HEK293 (cell line): ENCODE results near the gene CDKN2D.
A peak's percentile ranks its signal among the peaks of the same experiment; 100 is the strongest.

Experiments
- CTCF ChIA-PET: fragments of 350-600 bp; formaldehyde crosslinking; extraction: SDS; loops from one replicate; lab custom pipeline; 2021; ENCODE audit warnings: antibody characterized with exemption; lab: Yijun Ruan, JAX
- POLR2A ChIA-PET: fragments of 300-600 bp; formaldehyde crosslinking; extraction: SDS; loops from one replicate; lab custom pipeline; 2020; ENCODE audit warnings: antibody characterized with exemption, inconsistent platforms; lab: Yijun Ruan, JAX
- H3K27ac ChIP-seq: fragments of 200-500 bp; sonication (Bioruptor generic); 2 replicates; pipeline ENCODE4 v1.5.1; 2014; ENCODE audit warnings: low read depth, low read length, control low read depth, inconsistent platforms; ENCODE audit errors: extremely low read depth
- H3K36me3 ChIP-seq, 2 experiments: fragments of 200-500 bp in 1 of 2; sonication (Bioruptor generic) in 1 of 2; 1 replicate in 1 of 2; 2 replicates in 1 of 2; pipeline ENCODE4 v1.5.1; 2014 to 2017; ENCODE audit warnings: inconsistent platforms in 2 of 2, low read length in 2 of 2; ENCODE audit not compliant: control insufficient read depth in 2 of 2, insufficient read depth in 1 of 2
- H3K4me1 ChIP-seq: fragments of 200-500 bp; sonication (Bioruptor generic); 2 replicates; pipeline ENCODE4 v1.5.1; 2014; ENCODE audit warnings: mild to moderate bottlenecking, low read length, inconsistent platforms; ENCODE audit not compliant: control insufficient read depth, insufficient read depth
- H3K4me3 ChIP-seq: 2 replicates; pipeline ENCODE4 v1.5.1; 2011; ENCODE audit warnings: low read depth, mild to moderate bottlenecking, control low read depth, low read length, moderate library complexity
- H3K9me3 ChIP-seq: fragments of 200-500 bp; sonication (Bioruptor generic); 2 replicates; pipeline ENCODE4 v1.5.1; 2014; ENCODE audit warnings: low read depth, low read length, inconsistent platforms; ENCODE audit not compliant: control insufficient read depth, insufficient read depth
- GLI4 ChIP-seq: fragments of 450-650 bp; formaldehyde crosslinking; IDR thresholded peaks from 2 replicates; pipeline ENCODE4 v1.5.1; 2016; ENCODE audit warnings: missing biosample characterization, missing genetic modification characterization
- KLF7 ChIP-seq: fragments of 450-650 bp; formaldehyde crosslinking; IDR thresholded peaks from 2 replicates; pipeline ENCODE4 v1.5.1; 2016; ENCODE audit warnings: missing biosample characterization, missing genetic modification characterization, borderline replicate concordance
- KLF8 ChIP-seq: fragments of 450-650 bp; formaldehyde crosslinking; IDR thresholded peaks from 2 replicates; pipeline ENCODE4 v1.5.1; 2016; ENCODE audit warnings: missing biosample characterization, missing genetic modification characterization
- PRDM1 ChIP-seq: fragments of 450-650 bp; formaldehyde crosslinking; IDR thresholded peaks from 2 replicates; pipeline ENCODE4; 2016; ENCODE audit warnings: missing biosample characterization, missing genetic modification characterization
- YY1 ChIP-seq: fragments of 450-650 bp; formaldehyde crosslinking; IDR thresholded peaks from 2 replicates; pipeline ENCODE4 v1.5.1; 2018; ENCODE audit warnings: missing biosample characterization, missing genetic modification characterization
- ZBTB17 ChIP-seq: fragments of 450-650 bp; formaldehyde crosslinking; IDR thresholded peaks from 2 replicates; pipeline ENCODE4 v1.5.1; 2016; ENCODE audit warnings: missing biosample characterization, missing genetic modification characterization
- ZEB2 ChIP-seq: fragments of 450-650 bp; formaldehyde crosslinking; IDR thresholded peaks from 2 replicates; pipeline ENCODE4 v1.5.1; 2016; ENCODE audit warnings: missing biosample characterization, missing genetic modification characterization
- ZFHX2 ChIP-seq: fragments of 450-650 bp; formaldehyde crosslinking; conservative IDR thresholded peaks from 2 replicates; pipeline ENCODE4 v1.5.1; 2016; ENCODE audit warnings: missing biosample characterization, missing genetic modification characterization
- ZNF112 ChIP-seq: fragments of 450-650 bp; formaldehyde crosslinking; IDR thresholded peaks from 2 replicates; pipeline ENCODE4 v1.5.0; 2017; ENCODE audit warnings: missing biosample characterization, missing genetic modification characterization
- ZNF121 ChIP-seq: fragments of 450-650 bp; formaldehyde crosslinking; IDR thresholded peaks from 2 replicates; pipeline ENCODE4 v1.5.1; 2016; ENCODE audit warnings: missing biosample characterization, missing genetic modification characterization
- ZNF274 ChIP-seq, 2 experiments: fragments of 200-500 bp in 1 of 2; fragments of 450-650 bp in 1 of 2; sonication (Bioruptor generic) in 1 of 2; formaldehyde crosslinking in 1 of 2; IDR thresholded peaks; 2 replicates each; pipeline versions ENCODE4 v1.5.1 to v1.6.1; 2014 to 2016; ENCODE audit warnings: borderline replicate concordance in 1 of 2, inconsistent platforms in 1 of 2, low read length in 1 of 2, missing biosample characterization in 1 of 2, missing genetic modification characterization in 1 of 2
- ZNF404 ChIP-seq: fragments of 450-650 bp; formaldehyde crosslinking; IDR thresholded peaks from 2 replicates; pipeline ENCODE4 v1.5.1; 2017; ENCODE audit warnings: missing biosample characterization, missing genetic modification characterization
- ZNF473 ChIP-seq: fragments of 450-650 bp; formaldehyde crosslinking; IDR thresholded peaks from 2 replicates; pipeline ENCODE4 v1.5.1; 2017; ENCODE audit warnings: missing biosample characterization, missing genetic modification characterization
- ZNF513 ChIP-seq: fragments of 450-650 bp; IDR thresholded peaks from 2 replicates; pipeline ENCODE4 v1.5.1; 2018; ENCODE audit warnings: missing biosample characterization, missing genetic modification characterization
- ZNF518A ChIP-seq: fragments of 450-650 bp; formaldehyde crosslinking; conservative IDR thresholded peaks from 2 replicates; pipeline ENCODE4 v1.5.1; 2016; ENCODE audit warnings: low read depth, missing biosample characterization, missing genetic modification characterization
- ZNF548 ChIP-seq: fragments of 450-650 bp; formaldehyde crosslinking; IDR thresholded peaks from 2 replicates; pipeline ENCODE4 v1.5.1; 2016; ENCODE audit warnings: missing biosample characterization, missing genetic modification characterization
- ZNF585B ChIP-seq: fragments of 450-650 bp; formaldehyde crosslinking; IDR thresholded peaks from 2 replicates; pipeline ENCODE4 v1.5.1; 2016; ENCODE audit warnings: missing biosample characterization, missing genetic modification characterization
- ZNF600 ChIP-seq: fragments of 450-650 bp; formaldehyde crosslinking; IDR thresholded peaks from 2 replicates; pipeline ENCODE4 v1.5.1; 2016; ENCODE audit warnings: missing biosample characterization, missing genetic modification characterization
- ZNF660 ChIP-seq: fragments of 450-650 bp; IDR thresholded peaks from 2 replicates; pipeline ENCODE4 v1.5.1; 2018; ENCODE audit warnings: missing biosample characterization, mild to moderate bottlenecking, missing genetic modification characterization
- ZNF670 ChIP-seq: fragments of 450-650 bp; formaldehyde crosslinking; IDR thresholded peaks from 2 replicates; pipeline ENCODE4 v1.5.1; 2016; ENCODE audit warnings: missing biosample characterization, missing genetic modification characterization, low read depth
- ZNF677 ChIP-seq: fragments of 450-650 bp; IDR thresholded peaks from 2 replicates; pipeline ENCODE4 v1.5.0; 2018; ENCODE audit warnings: missing biosample characterization, mild to moderate bottlenecking, missing genetic modification characterization, moderate library complexity
- ZNF76 ChIP-seq: fragments of 450-650 bp; formaldehyde crosslinking; IDR thresholded peaks from 2 replicates; pipeline ENCODE4; 2016; ENCODE audit warnings: low read depth, missing biosample characterization, missing genetic modification characterization, borderline replicate concordance
- TF ChIP-seq, protein P1 (sequence below): fragments of 450-650 bp; formaldehyde crosslinking; IDR thresholded peaks from 2 replicates; pipeline ENCODE4 v1.5.1; 2016; ENCODE audit warnings: missing biosample characterization, missing genetic modification characterization
- TF ChIP-seq, protein P2 (sequence below): fragments of 450-650 bp; formaldehyde crosslinking; IDR thresholded peaks from 2 replicates; pipeline ENCODE4 v1.5.1; 2016; ENCODE audit warnings: missing biosample characterization, missing genetic modification characterization
- TF ChIP-seq, protein P3 (sequence below): fragments of 450-650 bp; formaldehyde crosslinking; IDR thresholded peaks from 2 replicates; pipeline ENCODE4 v1.5.1; 2017; ENCODE audit warnings: missing biosample characterization, missing genetic modification characterization

The CDKN2D gene

DNA sequence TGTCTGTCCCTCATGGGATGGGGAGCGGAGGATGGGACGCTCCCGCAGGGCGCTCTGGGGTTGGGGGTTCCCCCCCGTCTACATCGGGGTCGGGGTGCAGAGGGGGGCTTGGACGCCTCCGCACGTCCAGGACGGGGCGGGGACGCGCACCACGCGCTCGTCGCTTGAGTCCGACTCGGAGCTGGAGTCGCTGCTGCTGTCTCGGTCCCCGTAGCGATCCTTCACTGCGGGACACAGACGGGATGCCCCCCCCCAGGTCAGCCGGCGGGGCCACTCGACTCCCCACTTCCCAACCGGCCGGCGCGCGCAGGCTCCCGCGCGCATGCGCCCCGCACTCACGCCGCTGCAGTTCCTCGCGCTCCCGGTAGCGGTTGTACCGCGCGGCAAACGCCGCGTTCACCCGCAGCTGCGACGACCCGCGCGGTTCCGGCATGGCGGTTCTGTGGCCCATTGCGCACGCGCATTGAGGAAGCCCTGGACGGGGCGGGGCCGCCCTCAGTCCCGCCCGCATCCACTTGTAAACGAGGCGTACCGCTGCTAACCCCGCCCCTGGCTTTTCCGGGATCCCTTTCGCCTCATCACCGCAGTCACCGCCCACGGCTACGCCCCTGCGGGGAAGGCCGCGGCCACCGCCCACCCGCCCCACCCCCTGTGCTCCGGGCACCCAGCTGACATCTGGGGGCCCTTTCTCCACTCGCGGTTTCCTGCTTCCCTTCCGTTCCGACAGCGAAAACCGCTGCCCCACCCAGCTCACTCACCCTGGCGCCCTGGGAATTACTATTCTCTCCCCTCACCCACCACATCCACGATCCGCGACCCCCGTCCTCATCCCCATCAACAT, 3.0 kb downstream of the CDKN2D start, which contains the start of gene KRI1:
TSS of gene KRI1 (minus strand) at position 444 of the 841 bp plus-strand sequence. CDS start at position 433, 11 bp downstream.
- H3K4me1 ChIP-seq = peaks cover 13% of the 10 kb centered on the region
- peaks cover 15 to 24% of the 10 kb centered on the region in 2 experiments; a peak in 2 of 3 replicates for H3K36me3 ChIP-seq
- H3K27ac ChIP-seq = peak within 1 kb of the TSS; percentile 75; the same call in 1 of the 2 replicates
- ChIA-PET CTCF (interaction anchor here (0.8 to 1.1 kb wide), 5 partner anchors 15 to 299 kb away, joined by 3 to 5 read pairs (median 3); no protein-coding TSS in a partner anchor), POLR2A (interaction anchor here (0.6 to 1.4 kb wide), 5 partner anchors 10 to 67 kb away, joined by 3 to 5 read pairs (median 3); no protein-coding TSS in a partner anchor)
- no peaks in the 10 kb centered on the region for H3K9me3 ChIP-seq
- H3K4me3 ChIP-seq = peak within 1 kb of the TSS; percentile 92
- TF ChIP-seq, protein P1, sequence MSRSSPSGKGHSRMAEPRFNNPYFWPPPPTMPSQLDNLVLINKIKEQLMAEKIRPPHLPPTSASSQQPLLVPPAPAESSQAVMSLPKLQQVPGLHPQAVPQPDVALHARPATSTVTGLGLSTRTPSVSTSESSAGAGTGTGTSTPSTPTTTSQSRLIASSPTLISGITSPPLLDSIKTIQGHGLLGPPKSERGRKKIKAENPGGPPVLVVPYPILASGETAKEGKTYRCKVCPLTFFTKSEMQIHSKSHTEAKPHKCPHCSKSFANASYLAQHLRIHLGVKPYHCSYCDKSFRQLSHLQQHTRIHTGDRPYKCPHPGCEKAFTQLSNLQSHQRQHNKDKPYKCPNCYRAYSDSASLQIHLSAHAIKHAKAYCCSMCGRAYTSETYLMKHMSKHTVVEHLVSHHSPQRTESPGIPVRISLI = no peak
- no peak for TF ChIP-seq ZNF518A (tag by site-specific recombination)
- TF ChIP-seq ZBTB17 (tag by site-specific recombination) = no peak
- no peak for TF ChIP-seq ZNF473 (tag by site-specific recombination)
- peak; percentile 74 for TF ChIP-seq PRDM1 (tag by site-specific recombination)
- TF ChIP-seq ZNF585B (tag by site-specific recombination) = no peak
- peak; percentile 68 for TF ChIP-seq ZNF600 (tag by site-specific recombination)
- no peak for TF ChIP-seq ZNF513 (tag by site-specific recombination)
- TF ChIP-seq ZNF112 (tag by site-specific recombination) = no peak
- TF ChIP-seq KLF7 = peak; percentile 82
- TF ChIP-seq, protein P2, sequence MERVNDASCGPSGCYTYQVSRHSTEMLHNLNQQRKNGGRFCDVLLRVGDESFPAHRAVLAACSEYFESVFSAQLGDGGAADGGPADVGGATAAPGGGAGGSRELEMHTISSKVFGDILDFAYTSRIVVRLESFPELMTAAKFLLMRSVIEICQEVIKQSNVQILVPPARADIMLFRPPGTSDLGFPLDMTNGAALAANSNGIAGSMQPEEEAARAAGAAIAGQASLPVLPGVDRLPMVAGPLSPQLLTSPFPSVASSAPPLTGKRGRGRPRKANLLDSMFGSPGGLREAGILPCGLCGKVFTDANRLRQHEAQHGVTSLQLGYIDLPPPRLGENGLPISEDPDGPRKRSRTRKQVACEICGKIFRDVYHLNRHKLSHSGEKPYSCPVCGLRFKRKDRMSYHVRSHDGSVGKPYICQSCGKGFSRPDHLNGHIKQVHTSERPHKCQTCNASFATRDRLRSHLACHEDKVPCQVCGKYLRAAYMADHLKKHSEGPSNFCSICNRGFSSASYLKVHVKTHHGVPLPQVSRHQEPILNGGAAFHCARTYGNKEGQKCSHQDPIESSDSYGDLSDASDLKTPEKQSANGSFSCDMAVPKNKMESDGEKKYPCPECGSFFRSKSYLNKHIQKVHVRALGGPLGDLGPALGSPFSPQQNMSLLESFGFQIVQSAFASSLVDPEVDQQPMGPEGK (tag by site-specific recombination) = peak; percentile 97
- peak; percentile 44; the same call in 1 of the 2 replicates for TF ChIP-seq ZNF660 (tag by site-specific recombination)
- peak; percentile 54; the same call in 1 of the 2 replicates for TF ChIP-seq ZNF76 (tag by site-specific recombination)
- no peak for TF ChIP-seq ZNF404
- TF ChIP-seq YY1 (tag by site-specific recombination) = peak; percentile 65; the same call in 1 of the 2 replicates
- peak; percentile 36; the same call in 1 of the 2 replicates for TF ChIP-seq ZEB2 (tag by site-specific recombination)
- TF ChIP-seq ZNF121 (tag by site-specific recombination) = no peak
- TF ChIP-seq KLF8 = peak; percentile 98
- peak; percentile 96 for TF ChIP-seq ZFHX2 (tag by site-specific recombination)
- TF ChIP-seq ZNF274 (IDR thresholded peaks at IDR 0.05; ENCODE audit: low read length) = no peak
- TF ChIP-seq ZNF274 (tag by site-specific recombination; IDR thresholded peaks at IDR 0.05; ENCODE audit: borderline replicate concordance) = no peak
- TF ChIP-seq ZNF548 (tag by site-specific recombination) = no peak
- no peak for TF ChIP-seq ZNF670 (tag by site-specific recombination)
- 0 out of 2 replicates have a peak, but pooled peaks have one; percentile 68 for TF ChIP-seq GLI4 (tag by site-specific recombination)
- TF ChIP-seq, protein P3, sequence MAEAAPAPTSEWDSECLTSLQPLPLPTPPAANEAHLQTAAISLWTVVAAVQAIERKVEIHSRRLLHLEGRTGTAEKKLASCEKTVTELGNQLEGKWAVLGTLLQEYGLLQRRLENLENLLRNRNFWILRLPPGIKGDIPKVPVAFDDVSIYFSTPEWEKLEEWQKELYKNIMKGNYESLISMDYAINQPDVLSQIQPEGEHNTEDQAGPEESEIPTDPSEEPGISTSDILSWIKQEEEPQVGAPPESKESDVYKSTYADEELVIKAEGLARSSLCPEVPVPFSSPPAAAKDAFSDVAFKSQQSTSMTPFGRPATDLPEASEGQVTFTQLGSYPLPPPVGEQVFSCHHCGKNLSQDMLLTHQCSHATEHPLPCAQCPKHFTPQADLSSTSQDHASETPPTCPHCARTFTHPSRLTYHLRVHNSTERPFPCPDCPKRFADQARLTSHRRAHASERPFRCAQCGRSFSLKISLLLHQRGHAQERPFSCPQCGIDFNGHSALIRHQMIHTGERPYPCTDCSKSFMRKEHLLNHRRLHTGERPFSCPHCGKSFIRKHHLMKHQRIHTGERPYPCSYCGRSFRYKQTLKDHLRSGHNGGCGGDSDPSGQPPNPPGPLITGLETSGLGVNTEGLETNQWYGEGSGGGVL (tag by site-specific recombination) = peak; percentile 91
- no peak for TF ChIP-seq ZNF677 (tag by site-specific recombination)
